Pancreas (tissue), 10 donors: ENCODE measurements around the gene CDPF1. TPM values are rescaled to one million over a fixed set of nuclear protein-coding genes. Genes with fewer than 3 reads are reported as not detected.

Experiments
- ATAC-seq, 4 donors: fragments of 200-7000 bp; cut with Tn5 transposase; one replicate each; pipeline versions ENCODE4 v1.8.0 to v1.9.1; 2020; ENCODE audit warnings: mild to moderate bottlenecking in 4 of 4, moderate library complexity in 4 of 4
- DNase-seq, 6 donors: peaks; one replicate each; pipeline ENCODE4 v3.0.0-alpha.2; 2020
- FAIRE-seq: peaks from 2 replicates; lab custom pipeline; 2012; peaks lifted over from hg19 to GRCh38; lab: Jason Lieb, UNC
- H3K27ac ChIP-seq, 4 donors: fragments of 200-600 bp; sonication (generic); 1 replicate in 3 of 4; 2 replicates in 1 of 4; pipeline versions ENCODE4 v1.5.0 to v1.8.0; 2020
- H3K27me3 ChIP-seq, 4 donors: fragments of 200-600 bp; one replicate each; pipeline ENCODE4 v1.8.0; 2021
- H3K36me3 ChIP-seq, 3 donors: fragments of 200-600 bp; sonication (generic) in 1 of 3; one replicate each; pipeline versions ENCODE4 v1.5.0 to v1.8.0; 2020 to 2021
- H3K4me1 ChIP-seq, 3 donors: fragments of 200-600 bp; one replicate each; pipeline ENCODE4 v1.8.0; 2021
- H3K4me3 ChIP-seq, 4 donors: fragments of 200-600 bp; sonication (generic) in 2 of 4; one replicate each; pipeline versions ENCODE4 v1.5.0 to v1.8.0; 2020 to 2021
- H3K9me3 ChIP-seq, 4 donors: fragments of 200-600 bp; one replicate each; pipeline ENCODE4 v1.8.0; 2021
- CTCF ChIP-seq, 4 donors: fragments of 200-600 bp; sonication (generic) in 3 of 4; IDR thresholded peaks; one replicate each; pipeline versions ENCODE4 v1.5.0 to v1.8.0; 2021; ENCODE audit warnings: antibody characterized with exemption in 4 of 4
- WGBS, 2 donors: extraction: QIAGEN DNeasy Blood & Tissue Kit; methylation state at CpG; one replicate each; pipeline ENCODE4 v1.1.7; 2013; 5-methylcytosine and 5-hydroxymethylcytosine counted together
- intact Hi-C, 3 donors: fragments of 100-400 bp; cut with DNase I; formaldehyde crosslinking; loops; one replicate each; pipeline versions ENCODE4 v1.11.1 to v1.14.2; 2022
- polyA plus RNA-seq, 2 donors: library from polyadenylated mRNA; stranded (reverse); fragments of 200-250 nt; gene quantifications; one replicate each; pipeline ENCODE4 v1.2.3, GENCODE V29; 2013
- total RNA-seq, 6 donors: library from RNA; stranded (reverse); fragmentation: NEBNext Ultra II Directional in 4 of 6; extraction: Animal tissue kit (Norgen Biotek cat#: 25700) in 4 of 6; gene quantifications; one replicate each; pipeline versions ENCODE4 v1.2.1 to v1.2.4, GENCODE V29; 2021 to 2023
- donor health status: healthy with polysubstance abuse.
- donor health status: DM: no; HTN: no; CAD: no; lungs with moderate emphysema.
- donor health status: DM: no; HTN: no; CAD: no.
- donor health status: control.
- donor health status: control.
- donor health status: Bipolar disorder and iron deficiency.
- donor health status: DM: yes; HTN: yes; CAD: no.
- donor health status: DM: no; HTN: no; CAD: no.
- donor health status: DM: no; HTN: no; CAD: no.
- donor health status: DM: yes; HTN: yes; CAD: no.

CDPF1 gene
- total and polyA plus RNA-seq, 8 donors = 2.9 to 12.0 (median 4.3) TPM

DNA sequence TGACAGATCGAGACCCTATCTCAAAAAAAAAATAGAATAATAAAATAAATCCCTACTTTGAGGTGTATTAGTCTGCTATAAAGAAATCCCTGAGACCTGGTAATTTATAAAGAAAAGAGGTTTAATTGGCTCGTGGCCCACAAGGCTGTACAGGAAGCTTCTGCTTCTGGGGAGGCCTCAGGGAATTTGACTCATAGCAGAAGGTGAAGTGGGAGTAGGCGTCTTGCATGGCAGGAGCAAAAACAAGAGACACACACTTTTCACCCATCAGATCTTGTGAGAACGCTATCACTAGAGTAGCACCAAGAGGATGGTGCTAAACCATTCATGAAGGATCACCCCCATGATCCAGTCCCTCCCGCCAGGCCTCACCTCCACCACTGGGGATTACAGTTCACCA is 29.2 kb downstream of the CDPF1 start:
- intact Hi-C loops = no loop called here
- WGBS, 2 donors = 96 to 97% methylated on average over 5 of the region's 5 CpGs
- no peak for DNase-seq
- Histone ChIP-seq H3K27ac (no peak overlapping the region), H3K4me3 (no peak overlapping the region), H3K36me3 (peaks cover 0 to 44% (median 5%) of the 10 kb centered on the region in 3 donors), H3K9me3 (no peaks in the 10 kb centered on the region), H3K27me3 (no peaks in the 10 kb centered on the region), H3K4me1 (no peaks in the 10 kb centered on the region)
- no peak for FAIRE-seq
- no peak for ATAC-seq
- no peak for TF ChIP-seq CTCF (IDR thresholded peaks at IDR 0.05)

DNA sequence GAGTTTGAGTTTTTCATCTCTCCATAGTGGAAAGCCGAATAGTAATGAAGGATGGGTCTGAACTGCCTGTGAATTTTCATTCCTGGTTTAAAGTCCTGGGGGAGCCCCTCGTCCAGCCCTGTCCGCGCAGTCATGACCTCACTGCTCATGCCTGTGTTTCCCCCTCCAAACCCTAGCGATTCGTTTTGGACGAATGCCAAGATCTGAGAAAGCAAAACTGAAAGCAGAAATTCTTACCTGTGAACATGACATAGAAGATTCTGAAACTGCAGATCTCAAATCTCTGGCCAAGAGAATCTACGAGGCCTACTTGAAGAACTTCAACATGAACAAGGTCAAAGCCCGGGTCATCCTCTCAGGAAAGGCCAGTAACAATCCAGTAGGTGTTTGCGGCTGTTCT is 30.5 kb downstream of the CDPF1 start:
- intact Hi-C loops = no loop called here

GRCh38 chr22:46214616-46215015 is 35.5 kb downstream of the CDPF1 start:
- Histone ChIP-seq H3K27ac (no peak overlapping the region), H3K36me3 (peaks cover 0 to 33% (median 2%) of the 10 kb centered on the region in 3 donors), H3K4me1 (no peaks in the 10 kb centered on the region), H3K4me3 (no peak overlapping the region), H3K27me3 (no peaks in the 10 kb centered on the region), H3K9me3 (peaks cover 0 to 1% (median 0%) of the 10 kb centered on the region in 4 donors)
- FAIRE-seq (no peak), DNase-seq (no peak), ATAC-seq (no peak)
- 98% methylated on average over 28 of the region's 28 CpGs for WGBS, 2 donors
- intact Hi-C loops = no loop called here
- no peak for TF ChIP-seq CTCF (IDR thresholded peaks at IDR 0.05)

More for the DNA sequence above, 30.5 kb downstream of the CDPF1 start:
- peak in 1 of 4 donors; percentile 24 for ATAC-seq
- TF ChIP-seq CTCF (IDR thresholded peaks at IDR 0.05) = no peak
- Histone ChIP-seq H3K4me3 (no peak overlapping the region), H3K27me3 (no peaks in the 10 kb centered on the region), H3K4me1 (no peaks in the 10 kb centered on the region), H3K9me3 (no peaks in the 10 kb centered on the region), H3K36me3 (peaks cover 0 to 51% (median 5%) of the 10 kb centered on the region in 3 donors), H3K27ac (no peak overlapping the region)
- no peak for DNase-seq
- WGBS, 2 donors = 75 to 76% methylated on average over 10 of the region's 10 CpGs
- FAIRE-seq = no peak

DNA sequence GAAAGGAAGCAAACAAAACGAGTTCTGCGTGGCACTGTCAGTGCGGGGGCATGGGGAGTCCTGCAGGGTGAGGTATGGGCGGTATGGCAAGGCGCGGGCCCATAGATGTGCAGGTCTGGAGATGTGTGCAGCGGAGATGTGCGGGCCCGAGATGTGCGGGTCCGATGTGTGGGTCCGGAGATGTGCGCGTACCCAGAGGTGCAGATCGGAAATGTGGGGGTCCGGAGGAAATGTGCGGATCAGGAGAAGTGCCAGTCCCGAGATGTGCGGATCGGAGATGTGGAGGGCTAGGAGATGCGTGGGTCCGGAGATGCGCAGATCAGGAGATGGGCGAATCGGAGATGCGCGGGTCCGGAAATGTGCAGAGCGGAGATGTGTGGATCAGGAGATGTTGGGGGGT is 35.9 kb downstream of the CDPF1 start:
- Histone ChIP-seq H3K36me3 (peaks cover 0 to 29% (median 3%) of the 10 kb centered on the region in 3 donors), H3K4me1 (no peaks in the 10 kb centered on the region), H3K27ac (no peak overlapping the region), H3K9me3 (peaks cover 0 to 6% (median 0%) of the 10 kb centered on the region in 4 donors), H3K4me3 (no peak overlapping the region), H3K27me3 (no peaks in the 10 kb centered on the region)
- FAIRE-seq (no peak), ATAC-seq (no peak), DNase-seq (no peak)
- no peak for TF ChIP-seq CTCF (IDR thresholded peaks at IDR 0.05)
- WGBS, 2 donors = 96 to 98% methylated on average over 29 of the region's 29 CpGs
- intact Hi-C loops = no loop called here

DNA sequence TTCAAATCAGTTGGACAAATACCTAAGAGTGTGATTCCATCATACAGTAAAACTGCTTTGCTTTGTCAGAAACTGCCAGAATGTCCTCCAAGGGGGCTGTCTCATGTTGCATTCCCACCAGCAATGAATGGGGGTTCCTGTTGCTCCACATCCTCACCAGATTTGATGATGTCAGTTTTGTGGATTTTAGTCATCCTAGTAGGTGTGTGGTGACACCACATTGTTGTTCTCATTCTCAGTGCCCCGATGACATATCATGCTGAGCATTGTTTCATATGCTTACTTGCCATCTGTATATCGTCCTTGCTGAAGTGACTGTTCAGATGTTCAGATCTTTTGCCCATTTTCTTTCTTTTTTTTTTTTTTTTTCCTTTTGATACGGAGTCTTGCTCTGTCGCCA is 37.0 kb downstream of the CDPF1 start:
- no peak for TF ChIP-seq CTCF (IDR thresholded peaks at IDR 0.05)

More for the DNA sequence above, 37.0 kb downstream of the CDPF1 start:
- H3K27ac ChIP-seq = no peak overlapping the region
- H3K9me3 ChIP-seq = peaks cover 0 to 6% (median 0%) of the 10 kb centered on the region in 4 donors
- DNase-seq (no peak), FAIRE-seq (no peak), ATAC-seq (no peak)
- intact Hi-C loops = no loop called here
- H3K4me1 ChIP-seq = no peaks in the 10 kb centered on the region
- H3K36me3 ChIP-seq = peaks cover 0 to 19% (median 3%) of the 10 kb centered on the region in 3 donors
- no peaks in the 10 kb centered on the region for H3K27me3 ChIP-seq
- no peak overlapping the region for H3K4me3 ChIP-seq
- WGBS, 2 donors = 97 to 100% methylated on average over 4 of the region's 4 CpGs
